ENCODE data around the gene URAD. TPM values are rescaled to one million over a fixed set of nuclear protein-coding genes. Genes with fewer than 3 reads are reported as not detected.

Gene URAD
- polyA plus RNA-seq, 1 donor = 47.1 TPM

- no peaks in the 10 kb centered on the region for H3K4me1 ChIP-seq (ENCODE audit: control insufficient read depth, insufficient read depth, low read length)
- no peaks in the 10 kb centered on the region for H3K9me3 ChIP-seq (ENCODE audit: control insufficient read depth, low read depth, low read length)
- WGBS (ENCODE audit: insufficient coverage, low lambda C conversion rate) = no CpG with 5 or more reads among the region's 11 CpGs
- DNase-seq = no peak
- H3K36me3 ChIP-seq (ENCODE audit: control insufficient read depth, insufficient read depth, low read length) = no peaks in the 10 kb centered on the region
- H3K27me3 ChIP-seq (ENCODE audit: control insufficient read depth, insufficient read depth, low read length) = no peaks in the 10 kb centered on the region
- H3K4me3 ChIP-seq (ENCODE audit: low read length) = no peak overlapping the region
- H3K27ac ChIP-seq (ENCODE audit: low read length) = no peak overlapping the region
These were observed 12.6 kb upstream of the URAD start for GRCh38 chr13:28001049-28001448.

DNA sequence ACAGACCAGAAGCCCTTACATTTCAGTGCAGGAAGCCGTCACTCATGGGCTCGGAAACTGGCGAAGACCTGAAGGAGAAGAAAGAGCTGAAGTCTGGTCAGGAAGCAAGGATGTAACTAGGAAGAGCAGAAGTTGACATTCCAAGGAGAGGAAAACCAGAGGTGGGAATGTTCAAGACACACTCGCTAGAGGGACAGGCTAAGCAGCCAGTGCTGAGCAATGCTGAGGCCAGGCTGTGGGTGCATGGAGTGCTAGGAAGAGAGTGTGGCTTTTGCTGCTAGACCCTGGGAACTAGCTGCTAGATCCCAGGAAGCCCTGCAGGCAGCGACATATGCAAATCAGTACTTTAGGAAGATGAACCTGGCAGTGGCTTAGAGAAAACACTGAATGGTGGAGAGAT is 12.1 kb upstream of the URAD start:
- no peak for DNase-seq
- Histone ChIP-seq H3K27me3 (ENCODE audit: control insufficient read depth, insufficient read depth, low read length) (no peaks in the 10 kb centered on the region), H3K9me3 (ENCODE audit: control insufficient read depth, low read depth, low read length) (no peaks in the 10 kb centered on the region), H3K36me3 (ENCODE audit: control insufficient read depth, insufficient read depth, low read length) (no peaks in the 10 kb centered on the region), H3K4me3 (ENCODE audit: low read length) (no peak overlapping the region), H3K27ac (ENCODE audit: low read length) (no peak overlapping the region), H3K4me1 (ENCODE audit: control insufficient read depth, insufficient read depth, low read length) (no peaks in the 10 kb centered on the region)
- whole genome bisulfite sequencing (ENCODE audit: insufficient coverage, low lambda C conversion rate) = 40% methylated on average over 2 of the region's 5 CpGs

DNA sequence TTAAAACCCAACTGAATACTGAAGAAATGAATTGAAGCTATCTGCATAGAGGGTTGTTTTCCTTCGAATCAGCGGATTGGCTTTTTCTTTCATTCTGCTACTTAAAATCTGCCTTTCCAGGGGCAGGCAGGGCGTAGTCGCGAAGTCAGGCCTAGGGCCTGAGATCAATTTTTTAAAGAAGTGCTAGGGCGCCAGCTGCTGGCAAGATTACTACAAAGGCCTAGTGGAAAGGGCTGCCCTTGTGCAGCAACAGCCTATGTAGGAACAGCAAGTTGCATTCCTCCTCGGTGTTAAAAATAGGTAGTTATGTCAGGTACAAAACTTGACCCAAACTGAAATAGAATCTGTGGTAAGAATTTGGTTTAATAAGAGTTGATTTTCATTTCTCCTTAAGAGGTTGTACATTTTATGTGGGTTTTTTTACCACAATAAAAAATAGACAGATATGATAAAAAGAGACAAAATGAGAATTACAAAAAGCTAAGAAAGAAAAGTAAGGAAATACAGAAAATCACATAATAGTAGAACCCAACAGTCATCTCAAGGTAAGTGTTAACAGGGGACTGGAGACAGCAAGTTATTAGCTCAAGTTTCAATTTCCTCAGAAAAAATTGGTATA is 9.5 kb upstream of the URAD start:
- Histone ChIP-seq H3K4me1 (ENCODE audit: control insufficient read depth, insufficient read depth, low read length) (no peaks in the 10 kb centered on the region), H3K4me3 (ENCODE audit: low read length) (no peak overlapping the region), H3K9me3 (ENCODE audit: control insufficient read depth, low read depth, low read length) (no peaks in the 10 kb centered on the region), H3K36me3 (ENCODE audit: control insufficient read depth, insufficient read depth, low read length) (no peaks in the 10 kb centered on the region), H3K27ac (ENCODE audit: low read length) (no peak overlapping the region), H3K27me3 (ENCODE audit: control insufficient read depth, insufficient read depth, low read length) (no peaks in the 10 kb centered on the region)
- WGBS (ENCODE audit: insufficient coverage, low lambda C conversion rate) = 40% methylated on average over 1 of the region's 7 CpGs
- DNase-seq = peak in 1 of 2 donors; percentile 62

GRCh38 chr13:27991881-27992280 is 3.4 kb upstream of the URAD start:
- H3K27me3 ChIP-seq (ENCODE audit: control insufficient read depth, insufficient read depth, low read length) = no peaks in the 10 kb centered on the region
- H3K4me3 ChIP-seq (ENCODE audit: low read length) = no peak overlapping the region
- H3K27ac ChIP-seq (ENCODE audit: low read length) = no peak overlapping the region
- DNase-seq = no peak
- H3K4me1 ChIP-seq (ENCODE audit: control insufficient read depth, insufficient read depth, low read length) = no peaks in the 10 kb centered on the region
- WGBS (ENCODE audit: insufficient coverage, low lambda C conversion rate) = 100% methylated on average over 2 of the region's 6 CpGs
- no peaks in the 10 kb centered on the region for H3K9me3 ChIP-seq (ENCODE audit: control insufficient read depth, low read depth, low read length)
- H3K36me3 ChIP-seq (ENCODE audit: control insufficient read depth, insufficient read depth, low read length) = no peaks in the 10 kb centered on the region

- Histone ChIP-seq H3K4me3 (ENCODE audit: low read length) (no peak overlapping the region), H3K27me3 (ENCODE audit: control insufficient read depth, insufficient read depth, low read length) (peaks cover 10% of the 10 kb centered on the region), H3K4me1 (ENCODE audit: control insufficient read depth, insufficient read depth, low read length) (peaks cover 8% of the 10 kb centered on the region), H3K36me3 (ENCODE audit: control insufficient read depth, insufficient read depth, low read length) (no peaks in the 10 kb centered on the region), H3K9me3 (ENCODE audit: control insufficient read depth, low read depth, low read length) (no peaks in the 10 kb centered on the region), H3K27ac (ENCODE audit: low read length) (no peak overlapping the region)
- WGBS (ENCODE audit: insufficient coverage, low lambda C conversion rate) = no CpG with 5 or more reads among the region's 1 CpG
- no peak for DNase-seq
These were observed 2.9 kb downstream of the URAD start for GRCh38 chr13:27985600-27985999.

DNA sequence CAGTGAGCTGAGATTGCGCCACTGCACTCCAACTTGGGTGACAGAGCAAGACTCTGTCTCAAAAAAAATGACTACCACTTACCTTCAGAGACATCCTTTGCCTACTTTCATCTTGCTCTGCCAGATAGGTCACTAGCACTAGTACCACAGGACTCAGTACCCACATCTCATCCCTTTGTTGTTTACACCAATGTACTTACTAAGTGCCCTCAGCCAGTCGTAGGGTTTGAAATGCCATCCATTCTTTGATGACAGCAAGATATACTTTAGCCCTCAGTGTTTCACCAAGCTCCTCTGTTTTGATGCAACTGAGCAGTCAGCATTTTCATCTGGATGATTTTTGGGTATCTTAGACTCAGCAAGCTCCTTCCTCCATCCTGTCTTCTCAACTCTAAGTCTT is 6.1 kb downstream of the URAD start:
- WGBS (ENCODE audit: insufficient coverage, low lambda C conversion rate) = no CpG with 5 or more reads among the region's 2 CpGs
- H3K27me3 ChIP-seq (ENCODE audit: control insufficient read depth, insufficient read depth, low read length) = peaks cover 36% of the 10 kb centered on the region
- no peaks in the 10 kb centered on the region for H3K36me3 ChIP-seq (ENCODE audit: control insufficient read depth, insufficient read depth, low read length)

DNA sequence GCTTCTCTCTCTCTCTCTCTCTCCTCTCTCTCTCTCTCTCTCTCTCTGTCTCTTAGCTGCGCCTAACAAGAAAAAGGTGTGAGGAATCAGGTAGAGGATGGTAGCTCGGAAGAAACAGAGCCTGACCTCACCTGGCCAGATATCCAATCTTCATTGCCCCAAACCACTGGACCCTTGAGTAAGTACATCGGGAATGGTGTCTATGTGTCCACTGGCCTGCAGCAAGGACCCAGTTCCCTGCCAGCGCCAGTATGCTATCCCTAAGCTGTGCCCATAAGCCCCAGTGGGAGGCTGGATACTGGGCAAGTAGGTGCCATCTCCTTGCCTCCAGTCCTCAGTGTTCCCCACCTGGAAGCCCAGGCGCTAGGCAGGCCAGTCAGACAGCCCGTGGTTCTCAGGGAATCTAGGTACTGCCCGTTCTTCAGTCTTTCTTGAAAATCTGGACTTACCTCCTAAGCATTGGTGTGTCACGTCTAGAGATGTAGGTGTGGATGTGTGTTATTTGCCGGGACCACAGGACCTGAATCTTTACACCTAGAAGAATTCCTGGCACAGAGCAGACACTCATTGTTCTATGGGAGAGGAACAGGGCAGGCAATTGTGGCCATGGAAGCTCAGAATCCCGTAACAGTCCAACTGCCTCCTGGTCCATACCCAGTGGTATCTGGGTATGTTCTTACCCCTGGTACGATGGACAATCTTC is 7.3 kb downstream of the URAD start:
- no CpG with 5 or more reads among the region's 11 CpGs for WGBS (ENCODE audit: insufficient coverage, low lambda C conversion rate)
- no peaks in the 10 kb centered on the region for H3K36me3 ChIP-seq (ENCODE audit: control insufficient read depth, insufficient read depth, low read length)
- H3K27ac ChIP-seq (ENCODE audit: low read length) = peak overlapping the region; percentile 98
- peaks cover 8% of the 10 kb centered on the region for H3K4me1 ChIP-seq (ENCODE audit: control insufficient read depth, insufficient read depth, low read length)
- peak overlapping the region; percentile 89 for H3K4me3 ChIP-seq (ENCODE audit: low read length)
- H3K9me3 ChIP-seq (ENCODE audit: control insufficient read depth, low read depth, low read length) = no peaks in the 10 kb centered on the region
- peaks cover 47% of the 10 kb centered on the region for H3K27me3 ChIP-seq (ENCODE audit: control insufficient read depth, insufficient read depth, low read length)
- no peak for DNase-seq

More for the DNA sequence above, 6.1 kb downstream of the URAD start:
- H3K9me3 ChIP-seq (ENCODE audit: control insufficient read depth, low read depth, low read length) = no peaks in the 10 kb centered on the region
- peaks cover 8% of the 10 kb centered on the region for H3K4me1 ChIP-seq (ENCODE audit: control insufficient read depth, insufficient read depth, low read length)
- DNase-seq = peak in 1 of 2 donors; percentile 16
- peak overlapping the region; percentile 89 for H3K4me3 ChIP-seq (ENCODE audit: low read length)
- no peak overlapping the region for H3K27ac ChIP-seq (ENCODE audit: low read length)

DNA sequence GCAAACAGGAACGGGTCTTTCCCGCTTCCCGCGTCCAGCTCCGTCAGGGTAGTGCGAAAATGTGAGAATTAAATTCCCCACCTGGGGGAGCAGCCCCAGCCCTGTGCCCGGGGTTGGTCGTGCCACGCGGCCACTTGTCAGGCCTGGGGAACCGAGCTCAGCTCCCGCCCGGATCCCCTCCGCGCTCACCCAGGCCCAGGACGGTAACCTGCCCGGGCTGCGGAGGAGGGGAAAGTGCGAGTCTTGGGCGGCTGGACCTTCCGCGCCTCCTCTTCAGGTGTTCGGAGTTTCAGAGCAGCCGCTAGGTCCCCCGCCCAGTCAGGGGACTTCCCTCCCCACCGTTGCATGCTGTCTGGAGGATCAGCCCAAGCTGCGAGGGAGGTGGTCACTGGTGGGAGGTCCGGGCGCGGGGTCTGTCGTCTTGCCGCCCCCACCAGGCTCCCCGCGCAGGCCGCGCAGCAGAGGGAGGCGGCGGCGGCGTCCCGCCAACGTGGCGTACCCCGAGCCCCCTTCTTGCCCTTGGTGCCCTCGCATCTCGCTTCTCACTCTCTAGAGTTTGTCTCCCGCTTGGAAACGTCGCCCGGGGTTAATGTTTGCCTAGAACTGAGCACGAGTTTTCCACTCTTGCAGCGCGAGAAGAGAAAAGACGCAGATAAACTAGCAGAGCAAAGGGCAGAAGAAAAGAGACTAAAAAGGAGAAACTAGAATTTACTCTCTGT is 8.1 kb downstream of the URAD start:
- Histone ChIP-seq H3K9me3 (ENCODE audit: control insufficient read depth, low read depth, low read length) (no peaks in the 10 kb centered on the region), H3K27ac (ENCODE audit: low read length) (peak overlapping the region; percentile 98), H3K27me3 (ENCODE audit: control insufficient read depth, insufficient read depth, low read length) (peaks cover 54% of the 10 kb centered on the region), H3K4me1 (ENCODE audit: control insufficient read depth, insufficient read depth, low read length) (peaks cover 8% of the 10 kb centered on the region), H3K4me3 (ENCODE audit: low read length) (peak overlapping the region; percentile 89), H3K36me3 (ENCODE audit: control insufficient read depth, insufficient read depth, low read length) (no peaks in the 10 kb centered on the region)
- peak; percentile 88 to 96 for DNase-seq
- 0% methylated on average over 4 of the region's 54 CpGs for WGBS (ENCODE audit: insufficient coverage, low lambda C conversion rate)

DNA sequence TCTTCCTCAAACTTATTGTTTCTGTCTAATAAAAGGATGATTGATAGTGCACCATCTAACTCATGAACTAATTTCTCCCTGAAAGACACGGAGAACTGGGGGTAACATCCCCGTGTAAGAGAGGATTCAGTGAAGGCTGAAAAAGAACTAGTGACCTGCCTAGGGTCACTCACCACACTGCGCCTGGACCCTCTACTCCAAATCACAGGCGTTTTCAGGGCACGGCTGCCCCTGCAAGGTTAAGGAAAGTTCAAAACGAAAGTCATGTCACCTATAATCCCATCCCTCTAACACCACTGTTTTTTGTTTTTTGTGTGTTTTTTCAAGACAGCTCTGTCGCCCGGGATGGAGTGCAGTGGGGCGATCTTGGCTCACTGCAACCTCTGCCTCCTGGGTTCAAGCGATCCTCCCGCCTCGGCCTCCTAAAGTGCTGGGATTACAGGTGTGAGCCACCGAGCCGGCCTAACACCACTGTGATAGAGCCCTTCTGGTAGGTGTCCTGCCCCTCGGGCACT is 8.7 kb downstream of the URAD start:
- WGBS (ENCODE audit: insufficient coverage, low lambda C conversion rate) = no CpG with 5 or more reads among the region's 15 CpGs
- no peaks in the 10 kb centered on the region for H3K36me3 ChIP-seq (ENCODE audit: control insufficient read depth, insufficient read depth, low read length)
- H3K27me3 ChIP-seq (ENCODE audit: control insufficient read depth, insufficient read depth, low read length) = peaks cover 58% of the 10 kb centered on the region
- H3K27ac ChIP-seq (ENCODE audit: low read length) = peak overlapping the region; percentile 98
- DNase-seq = no peak
- H3K9me3 ChIP-seq (ENCODE audit: control insufficient read depth, low read depth, low read length) = no peaks in the 10 kb centered on the region
- peak overlapping the region; percentile 89 for H3K4me3 ChIP-seq (ENCODE audit: low read length)
- peaks cover 8% of the 10 kb centered on the region for H3K4me1 ChIP-seq (ENCODE audit: control insufficient read depth, insufficient read depth, low read length)

DNA sequence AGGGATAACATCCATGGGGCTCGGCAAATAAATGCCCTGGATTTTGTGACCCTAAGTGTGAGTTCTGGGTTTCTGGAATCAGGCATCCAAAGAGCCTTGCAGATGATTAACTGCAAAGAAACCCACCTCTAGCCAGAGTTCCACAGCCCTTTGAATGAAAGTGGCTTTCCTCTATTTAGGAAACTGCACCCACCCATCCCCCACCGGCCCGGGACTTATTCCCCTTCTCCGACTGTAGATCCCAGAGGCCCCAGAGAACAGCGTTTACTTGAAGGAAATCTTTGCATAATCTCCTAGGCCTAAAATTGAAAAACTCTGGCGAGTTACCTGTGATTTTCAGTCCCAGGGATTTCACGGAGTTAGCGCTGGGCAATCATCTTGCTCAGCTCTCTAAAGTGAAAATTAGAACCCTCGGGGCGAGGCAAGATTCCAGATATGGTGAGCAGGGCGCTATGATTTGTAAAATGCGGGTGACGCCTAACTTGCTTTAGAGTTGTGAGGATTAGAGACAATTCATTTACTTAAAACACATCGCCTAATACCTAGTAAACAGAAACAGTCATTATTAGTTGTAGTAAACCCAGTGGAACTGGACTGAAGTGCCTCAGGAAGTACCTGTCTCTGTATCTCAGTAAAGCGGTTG is 9.4 kb downstream of the URAD start:
- H3K27me3 ChIP-seq (ENCODE audit: control insufficient read depth, insufficient read depth, low read length) = peaks cover 58% of the 10 kb centered on the region

More for the DNA sequence above, 9.4 kb downstream of the URAD start:
- peak in 1 of 2 donors; percentile 66 for DNase-seq
- Histone ChIP-seq H3K27ac (ENCODE audit: low read length) (peak overlapping the region; percentile 98), H3K4me1 (ENCODE audit: control insufficient read depth, insufficient read depth, low read length) (peaks cover 14% of the 10 kb centered on the region), H3K9me3 (ENCODE audit: control insufficient read depth, low read depth, low read length) (no peaks in the 10 kb centered on the region), H3K36me3 (ENCODE audit: control insufficient read depth, insufficient read depth, low read length) (no peaks in the 10 kb centered on the region), H3K4me3 (ENCODE audit: low read length) (peak overlapping the region; percentile 89)
- 0% methylated on average over 1 of the region's 15 CpGs for WGBS (ENCODE audit: insufficient coverage, low lambda C conversion rate)
